ENCODE results near the gene LENG8.

DNA sequence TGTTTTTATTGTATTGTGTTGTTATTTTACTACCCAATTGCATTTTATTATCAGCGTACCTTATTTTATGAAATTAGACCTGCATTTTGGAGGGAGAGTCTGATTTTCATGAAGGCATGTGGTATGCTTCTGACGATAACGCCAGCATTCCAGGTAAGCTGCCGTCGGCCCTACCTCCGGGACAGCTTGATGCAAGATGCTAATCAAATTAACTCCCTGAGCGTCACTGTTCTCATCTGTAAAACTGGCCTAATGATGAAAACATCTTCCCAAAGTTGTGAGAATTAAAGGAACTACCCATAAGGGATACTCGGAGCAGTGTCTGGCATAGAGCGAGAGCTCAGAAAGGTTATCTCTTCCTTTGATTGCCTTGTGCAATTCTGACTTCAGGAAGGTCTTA is 40.8 kb downstream of the LENG8 start:
- TF ChIP-seq, protein P1, sequence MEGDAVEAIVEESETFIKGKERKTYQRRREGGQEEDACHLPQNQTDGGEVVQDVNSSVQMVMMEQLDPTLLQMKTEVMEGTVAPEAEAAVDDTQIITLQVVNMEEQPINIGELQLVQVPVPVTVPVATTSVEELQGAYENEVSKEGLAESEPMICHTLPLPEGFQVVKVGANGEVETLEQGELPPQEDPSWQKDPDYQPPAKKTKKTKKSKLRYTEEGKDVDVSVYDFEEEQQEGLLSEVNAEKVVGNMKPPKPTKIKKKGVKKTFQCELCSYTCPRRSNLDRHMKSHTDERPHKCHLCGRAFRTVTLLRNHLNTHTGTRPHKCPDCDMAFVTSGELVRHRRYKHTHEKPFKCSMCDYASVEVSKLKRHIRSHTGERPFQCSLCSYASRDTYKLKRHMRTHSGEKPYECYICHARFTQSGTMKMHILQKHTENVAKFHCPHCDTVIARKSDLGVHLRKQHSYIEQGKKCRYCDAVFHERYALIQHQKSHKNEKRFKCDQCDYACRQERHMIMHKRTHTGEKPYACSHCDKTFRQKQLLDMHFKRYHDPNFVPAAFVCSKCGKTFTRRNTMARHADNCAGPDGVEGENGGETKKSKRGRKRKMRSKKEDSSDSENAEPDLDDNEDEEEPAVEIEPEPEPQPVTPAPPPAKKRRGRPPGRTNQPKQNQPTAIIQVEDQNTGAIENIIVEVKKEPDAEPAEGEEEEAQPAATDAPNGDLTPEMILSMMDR (IDR thresholded peaks at IDR 0.05; ENCODE audit: insufficient read depth, low read depth, low read length): no peak
- TF ChIP-seq EZH2 (IDR thresholded peaks at IDR 0.05; ENCODE audit: insufficient read depth, low read length): no peak

Data from astrocyte (in vitro differentiated cells and primary cell).